ENCODE results near the gene MLF2. TPM values are rescaled to one million over a fixed set of nuclear protein-coding genes. Genes with fewer than 3 reads are reported as not detected.

MLF2 gene
- total RNA-seq, 1 experiment from 2014 or later = 309 TPM

DNA sequence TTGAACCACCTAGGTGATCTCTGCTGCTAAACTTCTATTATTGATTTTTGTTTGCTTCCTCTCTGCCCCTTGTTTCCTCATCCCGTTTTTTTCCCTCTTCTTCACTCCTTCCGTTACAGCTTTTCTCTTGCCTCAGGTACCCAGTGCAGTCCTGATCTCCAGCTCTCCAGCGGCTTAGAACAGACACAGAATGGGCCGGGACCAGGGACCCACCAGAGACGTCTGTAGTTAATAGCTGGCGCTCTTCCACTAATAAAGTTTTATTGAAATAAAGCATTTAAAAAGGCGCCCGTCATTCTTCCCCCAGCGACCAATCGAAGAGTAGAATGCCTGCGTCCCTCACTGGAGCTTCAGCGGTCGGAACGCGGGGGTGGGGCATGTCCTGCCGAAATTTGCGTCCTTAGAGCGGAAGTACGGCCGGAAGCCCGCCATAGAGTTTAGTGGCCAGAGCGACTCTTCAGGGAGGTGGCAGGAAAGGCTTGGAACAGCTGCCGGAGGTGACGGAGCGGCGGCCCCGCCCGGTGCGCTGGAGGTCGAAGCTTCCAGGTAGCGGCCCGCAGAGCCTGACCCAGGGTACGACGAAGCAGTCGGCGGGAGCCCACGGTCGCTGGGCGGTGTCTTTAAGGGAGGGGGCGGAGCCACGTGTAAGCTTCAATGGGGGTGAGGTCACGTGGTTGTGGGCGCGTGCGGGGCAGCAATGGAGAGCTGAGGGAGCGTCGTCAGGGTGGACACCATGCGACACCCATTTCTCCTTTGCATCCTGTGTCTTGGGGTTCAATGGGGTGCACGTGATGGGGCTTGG is 29.1 kb downstream of the MLF2 start, which contains the start of gene COPS7A:
Gene COPS7A, plus strand, starts transcription at position 440 of the 802 bp plus-strand sequence. CDS start 611 bp downstream, outside the sequence.
- TF ChIP-seq CBX3 (IDR thresholded peaks at IDR 0.05; ENCODE audit: low read depth) = peak; percentile 82
- no peak for TF ChIP-seq EZH2phosphoT487 (IDR thresholded peaks at IDR 0.05; ENCODE audit: borderline replicate concordance)
- TF ChIP-seq POLR2AphosphoS5 (IDR thresholded peaks at IDR 0.05; ENCODE audit: low read depth, low read length) = peak; percentile 72
- TF ChIP-seq FOSL1 (IDR thresholded peaks at IDR 0.05; ENCODE audit: low read depth) = no peak
- TF ChIP-seq JUND (IDR thresholded peaks at IDR 0.05) = no peak
- TF ChIP-seq EGR1 (IDR thresholded peaks at IDR 0.05; ENCODE audit: low read depth) = peak; percentile 95
- TF ChIP-seq ZNF274 (IDR thresholded peaks at IDR 0.05; ENCODE audit: low read depth, low read length) = no peak
- peak; percentile 90 for TF ChIP-seq ELF1 (IDR thresholded peaks at IDR 0.05; ENCODE audit: borderline replicate concordance, low read depth)
- peak; percentile 29 for TF ChIP-seq POLR2A (IDR thresholded peaks at IDR 0.05; ENCODE audit: borderline replicate concordance, extremely low read depth, insufficient read depth, insufficient read length)
- TF ChIP-seq RAD21 (IDR thresholded peaks at IDR 0.05; ENCODE audit: low read depth) = no peak
- TF ChIP-seq, protein P1, sequence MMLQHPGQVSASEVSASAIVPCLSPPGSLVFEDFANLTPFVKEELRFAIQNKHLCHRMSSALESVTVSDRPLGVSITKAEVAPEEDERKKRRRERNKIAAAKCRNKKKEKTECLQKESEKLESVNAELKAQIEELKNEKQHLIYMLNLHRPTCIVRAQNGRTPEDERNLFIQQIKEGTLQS (IDR thresholded peaks at IDR 0.05) = no peak
- TF ChIP-seq SP1 (IDR thresholded peaks at IDR 0.05; ENCODE audit: low read depth) = peak; percentile 89; the same call in 1 of the 2 replicates
- peak; percentile 45 for TF ChIP-seq YY1 (IDR thresholded peaks at IDR 0.05; ENCODE audit: extremely low read depth, insufficient replicate concordance, low read depth, low read length)
- TF ChIP-seq, protein P2, sequence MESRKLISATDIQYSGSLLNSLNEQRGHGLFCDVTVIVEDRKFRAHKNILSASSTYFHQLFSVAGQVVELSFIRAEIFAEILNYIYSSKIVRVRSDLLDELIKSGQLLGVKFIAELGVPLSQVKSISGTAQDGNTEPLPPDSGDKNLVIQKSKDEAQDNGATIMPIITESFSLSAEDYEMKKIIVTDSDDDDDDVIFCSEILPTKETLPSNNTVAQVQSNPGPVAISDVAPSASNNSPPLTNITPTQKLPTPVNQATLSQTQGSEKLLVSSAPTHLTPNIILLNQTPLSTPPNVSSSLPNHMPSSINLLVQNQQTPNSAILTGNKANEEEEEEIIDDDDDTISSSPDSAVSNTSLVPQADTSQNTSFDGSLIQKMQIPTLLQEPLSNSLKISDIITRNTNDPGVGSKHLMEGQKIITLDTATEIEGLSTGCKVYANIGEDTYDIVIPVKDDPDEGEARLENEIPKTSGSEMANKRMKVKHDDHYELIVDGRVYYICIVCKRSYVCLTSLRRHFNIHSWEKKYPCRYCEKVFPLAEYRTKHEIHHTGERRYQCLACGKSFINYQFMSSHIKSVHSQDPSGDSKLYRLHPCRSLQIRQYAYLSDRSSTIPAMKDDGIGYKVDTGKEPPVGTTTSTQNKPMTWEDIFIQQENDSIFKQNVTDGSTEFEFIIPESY (IDR thresholded peaks at IDR 0.05; ENCODE audit: extremely low read depth, insufficient replicate concordance, low read length) = no peak
- TF ChIP-seq, protein P3, sequence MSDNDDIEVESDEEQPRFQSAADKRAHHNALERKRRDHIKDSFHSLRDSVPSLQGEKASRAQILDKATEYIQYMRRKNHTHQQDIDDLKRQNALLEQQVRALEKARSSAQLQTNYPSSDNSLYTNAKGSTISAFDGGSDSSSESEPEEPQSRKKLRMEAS (IDR thresholded peaks at IDR 0.05) = peak; percentile 100
- TF ChIP-seq TCF7L2 (IDR thresholded peaks at IDR 0.05; ENCODE audit: borderline replicate concordance, extremely low read depth, insufficient read depth, insufficient read length) = peak; percentile 65
- peak; percentile 31; the same call in 1 of the 2 replicates for TF ChIP-seq ZFX (IDR thresholded peaks at IDR 0.05)
- peak; percentile 93 for TF ChIP-seq SIN3A (IDR thresholded peaks at IDR 0.05; ENCODE audit: low read depth)
- TF ChIP-seq EZH2 (IDR thresholded peaks at IDR 0.05) = no peak
- CTCF ChIA-PET = interaction anchor here (0.7 to 2.7 kb wide), 12 partner anchors 10 to 160 kb away, joined by 3 to 16 read pairs (median 4); partner anchors contain the start of genes CDCA3, MLF2, PTMS and SPSB2

More for the DNA sequence above, 29.1 kb downstream of the MLF2 start, which contains the start of gene COPS7A:
- peak within 1 kb of the TSS; percentile 91 for H3K27ac ChIP-seq (ENCODE audit: low read depth, low read length)
- DNase-seq (ENCODE audit: low read depth, low spot score) (peak; percentile 98), ATAC-seq (peak; percentile 96)
- BruUV-seq (replicated peaks) = no TSS peak
- peaks cover 14% of the 10 kb centered on the region; the same call in 1 of the 2 replicates for H3K79me2 ChIP-seq (ENCODE audit: insufficient read depth, low read length)
- H4K20me1 ChIP-seq (ENCODE audit: insufficient read depth) = no peaks in the 10 kb centered on the region
- peak within 1 kb of the TSS; percentile 93 for H3K9ac ChIP-seq (ENCODE audit: low read length)
- H3K9me3 ChIP-seq (ENCODE audit: control insufficient read depth in 1 of 2, insufficient read depth in 1 of 2, low read depth in 1 of 2, low read length in 2 of 2) = no peaks in the 10 kb centered on the region
- intact Hi-C loops (cut with micrococcal nuclease) = loop anchor here (1.0 kb wide), 1 partner anchor 35 kb away; the partner anchor contains the start of gene ZNF384
- H3K4me3 ChIP-seq (replicated peaks in 1 of 2; ENCODE audit: low read depth in 1 of 2, low read length in 2 of 2) = peak within 1 kb of the TSS; percentile 54 to 86
- H3K27me3 ChIP-seq (ENCODE audit: insufficient read depth, low read length) = no peaks in the 10 kb centered on the region
- peaks cover 5 to 26% of the 10 kb centered on the region in 2 experiments; a peak in 3 of 4 replicates for H3K4me1 ChIP-seq (ENCODE audit: control insufficient read depth in 1 of 2, insufficient read depth in 2 of 2, low read length in 2 of 2)
- ChIA-PET RAD21 (ENCODE audit: low non-redundant PET in 1 of 2, low total read pairs in 2 of 2, uncharacterized antibody in 2 of 2, unreplicated experiment in 2 of 2) (interaction anchor here (1.0 to 1.6 kb wide), 3 partner anchors 29 to 35 kb away, joined by 3 to 6 read pairs (median 5); partner anchors contain the start of genes ZNF384 (in 2 of the 2) and MLF2 (in 1 of the 2)), POLR2A (interaction anchor here (0.6 to 3.0 kb wide), 21 partner anchors 9 to 412 kb away, joined by 3 to 28 read pairs (median 4); partner anchors contain the start of genes C12orf57, CDCA3, MLF2 and PTMS)
- peak within 1 kb of the TSS; percentile 95 for H2AFZ ChIP-seq (ENCODE audit: low read depth, low read length, poor library complexity, severe bottlenecking)
- H3K36me3 ChIP-seq (ENCODE audit: control insufficient read depth in 1 of 2, insufficient read depth in 2 of 2, low read length in 2 of 2) = peaks cover 6% of the 10 kb centered on the region in 2 experiments; a peak in 3 of 4 replicates
- H3K4me2 ChIP-seq (ENCODE audit: low read length) = peak within 1 kb of the TSS; percentile 100
- no peaks in the 10 kb centered on the region for H3K9me2 ChIP-seq (ENCODE audit: insufficient read depth)

Data from HCT116 (cell line).